Measurements from ENCODE around the gene CA7.

CA7 gene

GRCh38 chr16:66844342-66845079 lies at the start of gene CA7:
Gene CA7 (plus strand): TSS chr16:66844414. CDS start chr16:66844488, 74 bp downstream.
- in situ Hi-C loops (cut with HindIII; ENCODE audit: low sequenced_read_pairs): no loop called here

DNA sequence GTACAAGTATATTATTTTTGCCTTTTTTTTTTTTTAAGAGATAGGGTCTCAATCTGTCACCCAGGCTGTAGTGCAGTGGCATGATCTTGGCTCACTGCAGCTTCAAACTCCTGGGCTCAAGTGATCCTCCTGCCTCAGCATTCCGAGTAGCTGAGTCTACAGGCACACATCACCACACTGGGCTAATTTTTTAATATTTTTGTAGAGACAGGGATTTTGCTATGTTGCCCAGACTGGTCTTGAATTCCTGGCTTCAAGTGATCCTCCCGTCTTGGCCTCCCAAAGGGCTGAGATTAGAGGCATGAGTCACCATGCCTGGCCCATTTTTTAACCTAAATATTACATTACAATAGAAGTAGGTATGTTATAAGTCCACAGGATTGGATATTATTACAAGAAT lies 46.1 kb upstream of the CA7 start:
- in situ Hi-C loops (cut with HindIII; ENCODE audit: low sequenced_read_pairs): no loop called here

- in situ Hi-C loops (cut with HindIII; ENCODE audit: low sequenced_read_pairs): loop anchor here (10.0 kb wide), 1 partner anchor 46 kb away; the partner anchor contains the start of gene DYNC1LI2
These were observed 43.4 kb upstream of the CA7 start for GRCh38 chr16:66800856-66801255.

- in situ Hi-C loops (cut with HindIII; ENCODE audit: low sequenced_read_pairs): loop anchor here (10.0 kb wide), 1 partner anchor 47 kb away; the partner anchor contains the start of gene DYNC1LI2
These were observed 42.7 kb upstream of the CA7 start, which contains the start of gene TERB1 for GRCh38 chr16:66801320-66802105. Gene TERB1 (minus strand): TSS chr16:66801584. CDS start chr16:66796798, 4,786 bp downstream.

- in situ Hi-C loops (cut with HindIII; ENCODE audit: low sequenced_read_pairs): loop anchor here (10.0 kb wide), 1 partner anchor 47 kb away; the partner anchor contains the start of gene DYNC1LI2
These were observed 42.1 kb upstream of the CA7 start for GRCh38 chr16:66802159-66802558.

DNA sequence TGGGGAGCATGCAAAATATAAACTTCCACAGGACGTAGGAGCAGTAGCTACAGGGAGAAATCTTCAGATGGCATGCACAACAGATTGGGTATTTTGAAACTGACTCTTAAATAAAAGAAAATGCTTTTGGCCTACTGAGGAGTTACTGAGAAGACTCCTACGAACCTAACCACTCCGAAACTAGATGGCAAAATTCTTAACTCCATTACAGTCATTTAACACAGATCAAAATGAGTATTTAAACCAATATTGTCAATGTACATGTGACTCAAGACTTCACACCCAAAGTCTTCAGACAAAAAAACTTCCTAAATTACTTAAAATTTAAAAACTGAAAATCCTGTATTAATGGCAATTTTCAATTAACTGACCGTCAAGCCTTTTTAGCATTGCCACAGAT lies 34.4 kb upstream of the CA7 start:
- in situ Hi-C loops (cut with HindIII; ENCODE audit: low sequenced_read_pairs): loop anchor here (10.0 kb wide), 1 partner anchor 55 kb away; the partner anchor contains the start of gene DYNC1LI2

DNA sequence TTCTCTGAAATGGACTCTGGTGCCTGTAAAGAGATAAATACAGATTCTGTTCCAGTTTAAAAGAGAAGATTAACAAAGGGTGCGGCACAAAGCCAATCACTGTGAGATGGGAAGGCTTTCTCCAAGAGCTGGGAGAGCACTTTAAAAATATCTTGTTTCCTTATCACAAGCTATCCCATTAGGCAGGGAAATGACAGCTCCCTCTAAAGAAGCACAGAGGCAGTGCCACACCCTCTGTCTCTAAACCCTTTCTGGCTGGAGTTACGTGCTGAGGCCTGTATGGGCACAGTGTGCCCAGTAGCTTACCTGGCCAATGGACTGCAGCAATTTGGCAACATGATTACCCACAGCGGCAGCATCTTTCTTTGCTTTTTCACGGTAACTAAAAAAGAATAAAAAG lies 33.8 kb upstream of the CA7 start:
- in situ Hi-C loops (cut with HindIII; ENCODE audit: low sequenced_read_pairs): no loop called here

- in situ Hi-C loops (cut with HindIII; ENCODE audit: low sequenced_read_pairs): no loop called here
These were observed 33.2 kb upstream of the CA7 start for GRCh38 chr16:66811043-66811442.

DNA sequence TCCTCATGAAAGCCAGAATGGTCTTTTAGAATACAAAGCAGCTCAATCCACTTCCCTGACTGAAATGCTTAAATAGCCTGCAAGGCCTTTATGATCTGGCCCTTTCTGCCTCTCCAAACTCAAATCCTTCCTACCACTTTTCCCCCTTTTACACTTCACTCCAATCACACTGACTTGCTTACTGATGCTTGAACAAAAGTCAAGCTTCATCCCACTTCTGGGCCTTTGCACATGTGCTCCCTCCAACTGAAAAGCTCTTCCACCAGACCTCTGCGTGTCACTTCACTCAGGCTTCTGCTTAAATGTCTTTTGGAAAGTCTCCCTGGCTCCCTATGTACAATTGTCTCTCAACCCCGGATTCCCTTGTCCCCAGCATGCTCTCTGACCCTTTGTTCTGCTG lies 29.5 kb upstream of the CA7 start:
- in situ Hi-C loops (cut with HindIII; ENCODE audit: low sequenced_read_pairs): no loop called here

DNA sequence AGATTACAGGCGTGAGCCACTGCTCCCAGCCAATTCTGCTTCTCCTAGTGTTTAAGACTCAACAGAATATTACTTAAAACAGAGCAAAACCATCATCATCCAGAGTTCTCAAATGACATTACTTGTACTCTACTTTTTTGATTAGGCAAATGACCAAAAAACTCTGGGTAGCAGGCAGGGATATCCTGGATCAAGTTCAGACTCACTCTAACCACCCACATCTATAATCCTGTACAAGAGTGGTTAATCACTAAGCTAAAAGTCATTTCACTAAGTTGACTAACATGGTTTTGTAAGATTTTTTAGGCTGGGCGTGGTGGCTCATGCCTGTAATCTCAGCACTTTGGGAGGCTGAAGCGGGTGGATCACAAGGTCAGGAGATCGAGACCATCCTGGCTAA lies 20.2 kb upstream of the CA7 start:
- in situ Hi-C loops (cut with HindIII; ENCODE audit: low sequenced_read_pairs): no loop called here

DNA sequence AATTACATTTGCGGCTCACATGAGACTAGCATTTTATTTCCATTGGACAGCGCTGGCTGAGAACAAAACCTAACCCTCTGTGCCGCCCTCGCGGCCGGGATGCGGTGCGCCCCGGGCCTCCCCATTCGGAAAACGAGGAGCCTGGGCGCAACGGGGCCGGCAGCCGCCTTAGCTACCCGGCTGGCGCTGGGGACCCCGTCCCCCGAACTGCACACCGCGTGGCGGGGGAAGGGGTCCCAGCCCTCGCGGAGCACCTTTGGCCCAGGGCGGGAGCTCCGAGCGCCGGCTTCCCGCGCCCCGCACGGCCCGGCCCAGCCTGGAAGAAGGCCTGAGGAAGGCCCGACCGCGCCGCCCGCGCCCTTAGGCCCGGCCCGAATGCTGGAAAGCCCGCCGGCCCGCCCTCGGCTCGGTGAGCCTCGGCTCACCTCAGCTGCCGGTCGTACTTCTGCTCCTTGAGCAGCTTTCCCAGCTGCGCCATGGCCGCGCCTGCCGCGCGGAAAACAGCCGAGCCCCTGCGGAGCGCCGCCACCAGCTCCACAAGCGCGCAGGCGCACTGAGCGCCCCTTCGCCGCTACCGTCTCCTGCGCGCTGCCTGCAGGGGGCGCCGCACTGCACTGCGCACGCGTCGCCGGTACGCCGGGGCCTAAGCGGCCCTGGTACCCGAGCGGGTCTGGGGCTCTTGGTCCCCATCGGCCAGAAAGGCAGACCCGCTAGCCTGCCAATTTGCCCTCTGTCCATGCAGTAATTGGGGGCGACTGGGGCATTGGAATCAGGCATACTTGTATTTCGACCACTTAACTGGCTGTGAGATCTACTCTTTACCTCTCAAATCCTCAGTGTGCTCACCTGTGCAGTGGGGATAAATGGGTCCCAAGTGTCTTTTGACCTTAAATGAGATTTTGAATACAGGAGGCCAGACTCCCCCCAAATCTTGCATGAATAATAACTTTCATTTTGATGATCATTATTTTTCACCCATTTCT lies 13.5 kb upstream of the CA7 start, which contains the start of gene NAE1:
TSS of gene NAE1 (minus strand) at position 555 of the 983 bp plus-strand sequence. CDS start at position 478, 77 bp downstream.
- in situ Hi-C loops (cut with HindIII; ENCODE audit: low sequenced_read_pairs): no loop called here

DNA sequence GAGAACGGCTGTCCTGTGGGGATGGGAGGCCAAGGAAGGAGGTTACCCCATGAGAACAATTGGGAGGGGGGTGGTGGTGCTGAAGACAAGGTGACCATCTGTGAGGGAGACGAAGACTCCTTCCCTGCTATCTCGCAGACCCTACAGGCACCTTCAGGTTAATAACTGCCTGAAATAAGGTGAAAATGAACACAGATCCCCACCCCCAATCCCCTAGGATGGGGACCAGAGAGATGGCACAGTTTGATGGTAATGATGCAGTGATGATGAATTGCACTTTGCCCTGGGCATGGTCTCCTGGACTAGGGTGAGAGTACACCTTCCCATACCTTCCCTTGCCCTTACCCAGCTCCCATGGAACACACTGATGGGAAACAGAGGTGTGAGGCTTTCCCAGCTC lies 12.0 kb upstream of the CA7 start:
- in situ Hi-C loops (cut with HindIII; ENCODE audit: low sequenced_read_pairs): no loop called here

DNA sequence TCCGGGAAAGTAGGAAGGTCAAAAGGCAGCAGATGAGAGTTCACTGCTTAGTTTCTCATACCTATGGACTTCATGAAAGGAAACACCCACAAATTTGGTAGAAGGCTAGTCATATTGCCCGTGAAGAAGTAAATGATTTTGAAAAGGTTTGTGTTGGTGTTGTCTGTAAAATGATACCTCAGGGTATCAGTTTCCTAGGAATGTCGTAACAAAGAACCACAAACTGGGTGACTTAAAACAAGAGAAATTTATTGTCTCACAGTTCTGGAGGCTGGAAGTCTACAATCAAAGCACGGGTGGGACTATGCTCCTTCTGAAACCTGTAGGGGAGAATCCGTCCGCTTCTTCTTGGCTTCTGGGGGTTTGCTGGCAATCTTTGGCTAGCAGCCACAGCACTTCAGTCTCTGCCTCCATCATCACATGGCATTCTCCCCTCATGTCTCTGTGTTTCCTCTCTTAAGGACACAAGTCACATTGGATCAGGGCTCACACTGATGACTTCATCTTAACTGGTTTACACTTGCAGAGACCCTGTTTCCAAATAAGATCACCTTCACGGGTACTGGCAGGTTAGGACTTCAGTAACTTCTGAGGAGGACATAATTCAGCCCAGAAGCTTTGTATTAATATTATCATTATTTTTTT lies 11.4 kb upstream of the CA7 start:
- in situ Hi-C loops (cut with HindIII; ENCODE audit: low sequenced_read_pairs): no loop called here

DNA sequence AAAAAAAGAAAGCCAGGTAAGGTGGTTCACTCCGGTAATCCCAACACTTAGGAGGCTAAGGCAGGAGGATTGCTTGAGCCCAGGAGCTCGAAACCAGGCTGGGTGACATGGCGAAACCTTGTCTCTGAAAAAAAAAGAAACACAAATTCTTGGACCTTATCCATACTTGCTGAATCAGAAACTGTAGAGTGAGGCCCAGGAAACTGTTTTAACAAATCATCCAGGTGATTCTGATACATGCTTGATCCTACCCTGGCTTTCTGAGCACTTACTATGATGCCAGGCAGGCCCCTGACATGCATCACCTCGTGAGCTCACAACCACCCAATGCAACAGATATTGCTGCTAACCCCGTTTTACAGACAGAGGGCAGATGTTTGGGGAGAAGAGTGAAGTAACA lies 9.5 kb upstream of the CA7 start:
- in situ Hi-C loops (cut with HindIII; ENCODE audit: low sequenced_read_pairs): no loop called here

DNA sequence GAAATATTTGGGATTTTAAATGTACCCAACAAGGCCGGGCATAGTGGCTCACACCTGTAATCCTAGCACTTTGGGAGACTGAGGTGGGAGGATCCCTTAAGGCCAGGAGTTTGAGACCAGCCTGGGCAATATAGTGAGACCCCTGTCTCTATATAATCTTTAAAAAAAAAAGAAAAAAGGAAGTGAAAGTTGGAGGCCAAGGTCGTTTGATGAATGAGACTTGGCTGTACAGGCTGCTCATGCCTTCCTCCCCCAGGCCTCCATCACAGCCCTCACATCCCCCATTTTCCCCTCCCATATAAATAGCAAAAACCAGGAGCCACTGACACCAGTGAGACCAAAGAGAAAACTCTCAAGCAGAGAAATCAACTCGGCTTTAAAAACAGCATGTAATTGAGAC lies 3.3 kb upstream of the CA7 start:
- in situ Hi-C loops (cut with HindIII; ENCODE audit: low sequenced_read_pairs): no loop called here

GRCh38 chr16:66841366-66841765 lies 2.8 kb upstream of the CA7 start:
- in situ Hi-C loops (cut with HindIII; ENCODE audit: low sequenced_read_pairs): no loop called here

DNA sequence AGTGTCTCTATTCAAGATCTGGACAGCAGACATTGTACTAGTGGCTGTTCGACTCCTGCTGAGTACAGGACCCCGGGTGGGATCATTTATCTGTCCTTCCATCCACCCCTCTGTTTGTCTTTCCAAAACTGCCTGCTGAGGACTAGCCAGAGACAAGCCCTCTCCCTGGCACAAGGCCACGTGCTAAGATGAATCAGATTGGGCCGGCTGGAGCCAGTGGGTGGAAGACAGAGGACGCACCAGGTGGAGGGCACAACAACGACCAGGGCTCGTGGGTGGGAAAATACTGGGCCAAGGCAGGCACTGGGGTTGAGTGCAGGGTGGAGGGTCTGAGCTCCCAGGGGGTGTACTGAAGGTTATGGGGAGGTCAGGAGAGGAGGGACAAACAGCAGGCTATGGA lies 1.4 kb upstream of the CA7 start:
- in situ Hi-C loops (cut with HindIII; ENCODE audit: low sequenced_read_pairs): no loop called here

DNA sequence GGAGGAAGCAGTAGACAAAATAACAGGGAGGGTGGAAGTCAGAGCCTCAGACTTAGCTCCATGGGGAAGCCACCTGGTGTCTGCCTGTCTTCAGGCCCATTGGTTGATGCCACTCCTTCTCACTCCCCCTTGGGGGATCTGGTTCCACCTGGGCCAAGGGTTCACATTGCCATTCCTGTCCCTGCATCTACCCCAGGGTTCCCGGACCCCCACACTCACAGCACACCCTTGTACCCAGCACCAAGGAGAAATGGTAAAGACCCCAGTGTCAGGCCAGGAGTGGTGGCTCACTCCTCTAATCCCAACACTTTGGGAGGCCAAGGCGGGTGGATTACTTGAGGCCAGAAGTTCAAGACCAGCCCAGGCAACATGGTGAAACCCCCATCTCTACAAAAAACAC lies 1.0 kb upstream of the CA7 start:
- in situ Hi-C loops (cut with HindIII; ENCODE audit: low sequenced_read_pairs): no loop called here

- in situ Hi-C loops (cut with HindIII; ENCODE audit: low sequenced_read_pairs): no loop called here
These were observed 239 bp upstream of the CA7 start for GRCh38 chr16:66844009-66844341.

GRCh38 chr16:66845080-66845410 lies 831 bp downstream of the CA7 start:
- in situ Hi-C loops (cut with HindIII; ENCODE audit: low sequenced_read_pairs): no loop called here

All from endothelial cell of hepatic sinusoid (primary cell).